GOT3 (cell line): ENCODE data around the gene ARID2.

Experiments
- DNase-seq: peaks from one replicate; lab custom pipeline; 2025; ENCODE audit warnings: mixed read lengths; lab: John Stamatoyannopoulos, UW

The ARID2 gene

GRCh38 chr12:45877069-45877468 lies 147.6 kb downstream of the ARID2 start:
- DNase-seq, result no peak

GRCh38 chr12:45878630-45879255 lies 149.2 kb downstream of the ARID2 start:
- DNase-seq, result no peak

DNA sequence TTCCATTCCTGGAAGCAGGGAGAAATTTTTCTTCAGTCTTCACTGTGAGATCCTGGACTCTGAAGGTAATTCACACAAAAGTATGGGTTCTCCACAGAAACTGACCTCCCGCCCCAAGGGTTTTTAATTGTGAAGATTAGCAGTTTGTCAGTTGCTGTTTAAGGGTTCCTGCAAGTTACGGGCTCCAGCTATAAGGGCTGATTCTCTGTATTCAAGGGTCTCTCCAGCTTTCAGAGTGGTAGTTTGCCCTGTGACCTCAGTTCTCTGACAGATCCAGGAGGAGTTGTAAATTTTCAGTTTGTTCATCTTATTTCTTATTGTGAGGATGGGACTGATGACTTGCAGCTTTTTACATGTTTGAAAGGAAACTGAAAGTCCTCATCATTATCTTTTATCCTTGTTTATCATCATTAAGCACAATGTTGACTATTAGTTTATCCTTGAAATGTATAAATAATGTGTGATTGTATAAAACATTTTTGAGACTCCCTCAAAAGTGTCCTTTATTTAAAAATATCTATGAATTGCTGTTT lies 149.9 kb downstream of the ARID2 start:
- no peak for DNase-seq

- no peak for DNase-seq
Measured at GRCh38 chr12:45880533-45880932, 151.0 kb downstream of the ARID2 start.

DNA sequence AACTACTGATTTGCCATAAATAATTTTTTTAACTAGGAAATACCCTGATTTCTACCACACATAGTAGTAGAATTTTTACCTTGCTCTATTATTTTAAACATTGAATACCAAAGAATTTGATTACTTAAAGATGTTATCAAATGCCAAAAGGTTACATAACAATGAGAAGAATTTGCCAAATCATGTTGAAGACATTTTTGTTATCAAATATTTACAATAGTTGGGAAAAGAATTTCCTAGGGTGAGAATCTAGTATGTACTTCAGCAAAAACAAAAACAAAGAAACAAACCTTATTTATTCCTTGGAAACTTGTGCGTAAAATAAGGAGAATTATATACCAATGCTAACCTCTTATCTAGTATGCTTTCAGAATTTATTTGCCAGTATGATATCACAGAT lies 153.7 kb downstream of the ARID2 start:
- DNase-seq, result no peak

DNA sequence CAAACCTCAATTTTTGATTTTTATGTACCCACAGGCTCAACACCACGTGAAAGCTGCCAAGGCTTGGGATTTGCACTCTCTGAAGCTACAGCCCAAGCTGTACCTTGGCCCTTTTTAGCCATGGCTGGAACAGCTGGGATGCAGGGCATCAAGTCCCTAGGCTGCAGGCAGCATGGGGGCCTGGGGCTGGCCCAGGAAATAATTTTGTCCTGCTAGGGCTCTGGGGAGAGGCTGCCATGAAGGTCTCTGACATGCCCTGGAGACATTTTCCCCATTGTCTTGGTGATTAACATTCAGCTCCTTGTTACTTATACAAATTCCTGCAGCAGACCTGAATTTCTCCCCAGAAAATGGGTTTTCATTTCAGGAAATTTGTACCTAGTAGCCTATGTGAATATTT lies 157.2 kb downstream of the ARID2 start:
- no peak for DNase-seq

DNA sequence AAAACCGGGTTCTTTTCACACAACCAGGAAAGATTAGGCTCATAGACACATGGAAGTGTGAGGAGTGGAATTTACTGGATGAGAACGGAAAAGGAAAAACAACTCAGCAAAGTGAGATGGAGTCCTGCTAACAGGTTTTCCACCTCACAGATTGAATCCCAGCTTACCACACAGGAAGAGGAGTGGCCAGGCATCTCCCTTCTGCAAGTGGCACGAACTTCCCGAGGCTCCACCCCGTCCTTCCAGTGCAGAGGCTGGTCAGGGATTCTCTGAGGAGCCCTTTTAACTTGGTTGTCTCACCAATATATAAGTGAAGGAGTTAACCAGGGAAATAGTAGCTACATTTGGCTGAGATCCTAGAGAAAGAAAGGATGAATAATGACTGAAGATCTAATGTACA lies 158.0 kb downstream of the ARID2 start:
- no peak for DNase-seq

- DNase-seq, result no peak
Measured at GRCh38 chr12:45890276-45890675, 160.8 kb downstream of the ARID2 start.

DNA sequence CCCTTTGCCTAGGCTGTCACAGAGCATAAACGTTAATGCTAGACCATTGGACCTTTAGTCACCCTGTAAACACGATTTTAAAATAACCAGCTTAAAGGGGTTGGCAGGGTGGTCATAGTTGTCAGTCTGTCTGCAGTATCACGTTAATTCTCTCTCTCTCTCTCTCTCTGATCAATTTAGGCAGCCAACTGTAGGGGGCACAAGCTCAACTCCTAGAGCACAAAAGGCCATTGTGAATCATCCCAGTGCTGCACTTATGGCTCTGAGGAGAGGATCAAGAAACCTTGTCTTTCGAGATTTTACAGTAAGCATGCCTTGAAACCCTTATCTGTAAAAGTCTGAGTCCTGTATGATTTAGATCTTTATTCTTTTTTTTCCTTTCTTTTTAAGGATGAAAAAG lies 163.7 kb downstream of the ARID2 start:
- DNase-seq, result no peak

DNA sequence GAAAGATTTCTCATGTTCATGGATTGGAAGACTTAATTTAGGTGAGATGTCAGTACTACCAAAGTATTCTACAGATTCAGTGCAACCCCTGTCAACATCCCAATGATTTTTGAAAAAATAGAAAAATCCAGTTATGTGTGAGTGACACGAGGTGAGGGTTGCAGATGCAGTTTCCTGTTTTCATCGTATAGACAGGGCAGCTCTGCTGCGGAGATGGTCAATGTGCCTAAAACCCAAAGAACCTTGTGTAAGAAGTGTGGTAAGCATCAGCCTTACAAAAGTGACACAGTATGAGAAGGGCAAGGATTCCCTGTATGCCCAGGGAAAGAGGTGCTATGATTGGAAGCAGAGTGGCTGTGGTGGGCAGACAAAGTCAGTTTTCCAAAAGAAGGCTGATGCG lies 166.5 kb downstream of the ARID2 start:
- no peak for DNase-seq

DNA sequence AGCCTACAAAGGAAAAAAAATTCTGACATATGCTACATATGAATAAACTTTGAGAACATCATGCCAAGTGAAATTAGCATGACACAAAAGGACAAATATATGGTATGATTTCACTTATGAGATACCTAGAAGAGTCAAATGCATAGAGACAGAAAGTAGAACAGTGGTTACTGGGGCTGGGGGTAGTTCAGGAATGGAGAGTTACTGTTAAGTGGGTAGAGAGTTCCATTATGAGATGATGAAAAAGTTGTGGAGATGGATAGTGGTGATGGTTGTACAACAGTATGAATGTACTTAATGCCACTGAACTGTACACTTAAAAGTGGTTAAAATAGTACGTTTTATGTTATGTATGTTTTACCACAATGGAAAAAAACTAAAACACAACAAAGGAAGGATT lies 168.6 kb downstream of the ARID2 start:
- DNase-seq, result no peak

DNA sequence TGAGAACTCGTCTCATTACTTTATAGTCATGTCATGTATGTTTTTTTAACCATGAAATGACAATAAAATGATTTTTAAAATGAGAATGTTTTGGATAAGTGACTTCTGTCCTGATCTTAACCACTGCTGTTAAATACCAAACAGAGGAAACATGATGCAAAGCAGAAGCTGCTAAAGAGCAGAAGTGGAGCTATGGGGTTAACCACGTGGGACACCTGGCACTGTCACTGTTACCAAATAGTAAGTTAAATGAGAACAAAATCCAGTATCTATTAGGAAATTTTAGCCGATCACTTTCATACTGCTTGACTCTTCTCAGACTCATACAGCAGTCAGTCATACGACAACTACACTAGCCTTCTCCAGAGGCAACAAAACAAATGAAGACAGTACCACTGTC lies 178.4 kb downstream of the ARID2 start:
- DNase-seq, result no peak

DNA sequence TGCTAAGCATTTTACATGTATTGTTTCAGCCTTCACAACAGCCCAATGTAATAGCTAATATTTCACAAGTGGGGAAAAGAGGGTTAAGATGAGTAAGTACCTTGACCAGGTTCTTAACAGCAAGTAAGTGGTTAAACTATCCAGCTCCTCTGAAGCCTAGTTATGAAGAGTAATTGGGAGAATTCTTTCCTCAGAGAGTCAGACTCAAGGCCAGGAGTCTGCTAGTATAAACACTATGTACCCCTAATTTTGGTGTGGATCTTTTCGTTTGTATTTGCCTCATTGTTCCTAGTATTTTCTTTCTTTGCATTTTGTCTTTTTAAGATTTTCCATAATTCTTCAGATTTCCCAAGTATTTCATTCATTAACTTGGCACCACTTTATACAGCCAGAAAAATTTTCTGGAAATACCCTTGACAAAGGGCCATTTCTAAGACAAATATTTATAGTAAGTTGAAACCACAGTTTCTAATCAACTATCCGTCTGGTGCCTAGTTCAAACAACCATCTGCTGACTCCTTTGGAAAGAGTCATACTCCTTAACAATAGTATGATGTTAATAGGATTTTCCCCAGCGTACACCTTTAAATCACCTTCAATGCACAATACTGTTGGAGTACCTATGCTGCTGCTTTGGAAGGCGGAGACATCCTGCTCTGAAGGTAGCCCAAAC lies 179.7 kb downstream of the ARID2 start:
- no peak for DNase-seq

GRCh38 chr12:45912774-45913173 lies 183.3 kb downstream of the ARID2 start:
- no peak for DNase-seq

DNA sequence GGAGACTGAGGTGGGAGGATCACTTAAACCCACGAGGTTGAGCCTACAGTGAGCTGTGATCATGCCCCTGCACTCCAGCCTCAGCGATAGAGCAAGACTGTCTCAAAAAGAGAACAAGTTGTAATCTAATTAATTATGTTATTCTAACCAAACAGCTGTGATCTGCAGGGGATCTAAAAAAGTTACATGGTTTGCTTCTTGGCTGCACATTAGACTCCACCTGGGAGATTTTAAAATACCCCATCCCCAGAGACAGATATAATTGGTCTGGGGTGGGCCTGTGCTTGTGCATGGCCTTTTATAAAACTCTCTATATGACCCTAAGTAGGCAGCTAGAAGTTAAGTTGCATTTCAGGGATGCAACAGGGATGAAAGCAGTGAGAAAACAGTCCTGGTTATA lies 184.1 kb downstream of the ARID2 start:
- DNase-seq, result no peak

- DNase-seq, result no peak
Measured at GRCh38 chr12:45914090-45914489, 184.6 kb downstream of the ARID2 start.

- no peak for DNase-seq
Measured at GRCh38 chr12:45915405-45915804, 185.9 kb downstream of the ARID2 start.

GRCh38 chr12:45918818-45919217 lies 189.3 kb downstream of the ARID2 start:
- no peak for DNase-seq

DNA sequence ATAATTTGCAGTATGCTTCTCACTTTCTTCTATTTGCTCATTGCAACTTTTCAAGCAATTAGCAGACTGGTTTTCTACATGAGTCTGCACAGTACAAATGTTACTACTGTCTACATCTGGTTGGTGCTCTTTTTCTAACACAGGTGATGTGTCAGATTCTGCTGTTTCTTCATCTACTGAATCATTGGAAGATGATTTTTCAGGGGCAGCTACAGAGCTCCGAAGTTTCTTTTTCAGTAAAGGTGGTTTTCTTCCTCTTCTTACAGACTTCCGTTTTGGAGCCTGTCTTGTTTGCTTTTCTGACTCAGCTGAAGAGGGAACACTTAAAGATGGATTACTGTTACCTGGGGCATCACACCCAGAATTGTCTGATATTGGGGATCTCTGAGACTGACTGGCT lies 198.8 kb downstream of the ARID2 start:
- DNase-seq, result no peak

GRCh38 chr12:45930369-45930768 lies 200.9 kb downstream of the ARID2 start:
- no peak for DNase-seq

GRCh38 chr12:45933504-45933903 lies 204.0 kb downstream of the ARID2 start:
- DNase-seq, result no peak

- no peak for DNase-seq
Measured at GRCh38 chr12:45934956-45935355, 205.4 kb downstream of the ARID2 start.

GRCh38 chr12:45938566-45938965 lies 209.1 kb downstream of the ARID2 start:
- DNase-seq, result no peak

- no peak for DNase-seq
Measured at GRCh38 chr12:45939759-45940158, 210.3 kb downstream of the ARID2 start.
